ENCODE data around the gene ARHGDIA.

Gene ARHGDIA

GRCh38 chr17:81909966-81910839 is 39.1 kb upstream of the ARHGDIA start:
- H2BK5ac ChIP-seq (ENCODE audit: low read depth, low read length, poor library complexity, severe bottlenecking): no peak overlapping the region
- 41% methylated on average over 23 of the region's 23 CpGs for WGBS

DNA sequence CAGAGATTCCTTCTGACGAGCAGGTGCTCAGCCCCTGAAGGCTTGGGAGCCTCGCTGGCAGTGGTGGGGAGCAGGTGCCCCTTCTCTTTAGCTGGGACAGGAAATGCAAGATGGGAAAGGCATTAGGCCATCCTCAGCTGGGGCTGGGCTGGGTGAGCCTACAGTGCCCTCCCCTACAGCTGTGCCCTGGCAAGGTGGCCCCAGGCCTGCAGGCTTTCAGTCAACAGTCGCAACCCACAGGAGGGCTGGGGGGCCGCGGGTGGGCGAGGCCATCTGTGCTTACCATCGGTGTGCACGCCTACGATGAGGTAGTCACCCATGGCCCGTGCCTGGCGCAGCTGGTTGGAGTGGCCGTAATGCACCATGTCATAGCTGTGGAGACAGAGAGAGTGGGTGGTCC is 38.1 kb upstream of the ARHGDIA start:
- Histone ChIP-seq H2AFZ (ENCODE audit: low read depth, low read length) (no peak overlapping the region), H3K27ac (ENCODE audit: low read length, poor library complexity, severe bottlenecking) (no peak overlapping the region), H3K4me1 (ENCODE audit: control insufficient read depth, insufficient read depth, low read depth, low read length) (peaks cover 18% of the 10 kb centered on the region), H3K4me2 (ENCODE audit: low read length, poor library complexity, severe bottlenecking) (no peak overlapping the region), H4K8ac (ENCODE audit: low read length) (no peak overlapping the region), H2AK5ac (ENCODE audit: low read length, severe bottlenecking) (no peak overlapping the region), H2BK5ac (ENCODE audit: low read depth, low read length, poor library complexity, severe bottlenecking) (no peak overlapping the region), H2BK120ac (ENCODE audit: low read depth, low read length) (no peak overlapping the region), H2BK15ac (ENCODE audit: low read depth, poor library complexity, severe bottlenecking) (no peak overlapping the region), H3K4me3 (ENCODE audit: insufficient read depth in 1 of 2, low read depth in 1 of 2, low read length in 2 of 2) (no peak overlapping the region), H3K27me3 (ENCODE audit: control insufficient read depth in 1 of 2, insufficient read depth in 1 of 2, low read length in 2 of 2) (no peaks in the 10 kb centered on the region), H3K9me3 (ENCODE audit: control insufficient read depth, low read length) (no peaks in the 10 kb centered on the region), H2BK12ac (ENCODE audit: low read length in 2 of 2) (peak overlapping the region in 1 of 2 experiments; percentile 45), H3K79me1 (replicated peaks; ENCODE audit: low read length, poor library complexity, severe bottlenecking) (peaks cover 24% of the 10 kb centered on the region), H3K18ac (ENCODE audit: low read depth in 1 of 2, low read length in 2 of 2) (no peak overlapping the region), H3K23ac (ENCODE audit: low read length in 2 of 2) (peak overlapping the region in 1 of 2 experiments; percentile 66), H3K9ac (ENCODE audit: low read length) (no peak overlapping the region), H3K4ac (ENCODE audit: low read depth in 1 of 2, low read length in 2 of 2) (no peak overlapping the region), H3K36me3 (ENCODE audit: control insufficient read depth in 1 of 2, insufficient read depth in 2 of 2, low read depth in 1 of 2, low read length in 2 of 2) (peaks cover 48 to 77% of the 10 kb centered on the region in 2 experiments), H3K14ac (ENCODE audit: low read length in 2 of 2) (no peak overlapping the region), H4K91ac (ENCODE audit: low read length) (peak overlapping the region; percentile 12)
- no peak for DNase-seq
- WGBS: 98% methylated on average over 12 of the region's 12 CpGs

More at GRCh38 chr17:81909966-81910839, 39.1 kb upstream of the ARHGDIA start:
- Histone ChIP-seq H3K4me2 (ENCODE audit: low read length, poor library complexity, severe bottlenecking) (peak overlapping the region; percentile 94), H2BK120ac (ENCODE audit: low read depth, low read length) (no peak overlapping the region), H3K18ac (ENCODE audit: low read depth in 1 of 2, low read length in 2 of 2) (peak overlapping the region in 1 of 2 experiments; percentile 69), H3K36me3 (ENCODE audit: control insufficient read depth in 1 of 2, insufficient read depth in 2 of 2, low read depth in 1 of 2, low read length in 2 of 2) (peaks cover 58 to 77% of the 10 kb centered on the region in 2 experiments), H4K91ac (ENCODE audit: low read length) (peak overlapping the region; percentile 7), H3K9ac (ENCODE audit: low read length) (peak overlapping the region; percentile 89), H4K8ac (ENCODE audit: low read length) (no peak overlapping the region), H3K79me1 (replicated peaks; ENCODE audit: low read length, poor library complexity, severe bottlenecking) (peaks cover 33% of the 10 kb centered on the region), H2AK5ac (ENCODE audit: low read length, severe bottlenecking) (no peak overlapping the region), H3K4ac (ENCODE audit: low read depth in 1 of 2, low read length in 2 of 2) (peak overlapping the region; percentile 15 to 61), H2BK12ac (ENCODE audit: low read length in 2 of 2) (no peak overlapping the region), H2AFZ (ENCODE audit: low read depth, low read length) (no peak overlapping the region), H3K27ac (ENCODE audit: low read length, poor library complexity, severe bottlenecking) (no peak overlapping the region), H2BK15ac (ENCODE audit: low read depth, poor library complexity, severe bottlenecking) (no peak overlapping the region), H3K14ac (ENCODE audit: low read length in 2 of 2) (peak overlapping the region in 1 of 2 experiments; percentile 5), H3K4me3 (ENCODE audit: insufficient read depth in 1 of 2, low read depth in 1 of 2, low read length in 2 of 2) (peak overlapping the region; percentile 75 to 89), H3K27me3 (ENCODE audit: control insufficient read depth in 1 of 2, insufficient read depth in 1 of 2, low read length in 2 of 2) (no peaks in the 10 kb centered on the region), H3K23ac (ENCODE audit: low read length in 2 of 2) (peak overlapping the region in 1 of 2 experiments; percentile 57), H3K4me1 (ENCODE audit: control insufficient read depth, insufficient read depth, low read depth, low read length) (peaks cover 18% of the 10 kb centered on the region), H3K9me3 (ENCODE audit: control insufficient read depth, low read length) (no peaks in the 10 kb centered on the region)
- DNase-seq: peak; percentile 38

GRCh38 chr17:81908793-81909192 is 37.7 kb upstream of the ARHGDIA start:
- Histone ChIP-seq H3K4me2 (ENCODE audit: low read length, poor library complexity, severe bottlenecking) (no peak overlapping the region), H2BK12ac (ENCODE audit: low read length in 2 of 2) (no peak overlapping the region), H2BK15ac (ENCODE audit: low read depth, poor library complexity, severe bottlenecking) (no peak overlapping the region), H2BK5ac (ENCODE audit: low read depth, low read length, poor library complexity, severe bottlenecking) (no peak overlapping the region), H3K4me1 (ENCODE audit: control insufficient read depth, insufficient read depth, low read depth, low read length) (peaks cover 18% of the 10 kb centered on the region), H2BK120ac (ENCODE audit: low read depth, low read length) (no peak overlapping the region), H3K4me3 (ENCODE audit: insufficient read depth in 1 of 2, low read depth in 1 of 2, low read length in 2 of 2) (no peak overlapping the region), H3K4ac (ENCODE audit: low read depth in 1 of 2, low read length in 2 of 2) (no peak overlapping the region), H3K9ac (ENCODE audit: low read length) (no peak overlapping the region), H3K27ac (ENCODE audit: low read length, poor library complexity, severe bottlenecking) (no peak overlapping the region), H3K9me3 (ENCODE audit: control insufficient read depth, low read length) (no peaks in the 10 kb centered on the region), H2AFZ (ENCODE audit: low read depth, low read length) (no peak overlapping the region), H3K27me3 (ENCODE audit: control insufficient read depth in 1 of 2, insufficient read depth in 1 of 2, low read length in 2 of 2) (no peaks in the 10 kb centered on the region), H3K79me1 (replicated peaks; ENCODE audit: low read length, poor library complexity, severe bottlenecking) (peaks cover 19% of the 10 kb centered on the region), H3K14ac (ENCODE audit: low read length in 2 of 2) (no peak overlapping the region), H4K8ac (ENCODE audit: low read length) (no peak overlapping the region), H2AK5ac (ENCODE audit: low read length, severe bottlenecking) (no peak overlapping the region), H4K91ac (ENCODE audit: low read length) (no peak overlapping the region), H3K18ac (ENCODE audit: low read depth in 1 of 2, low read length in 2 of 2) (no peak overlapping the region), H3K23ac (ENCODE audit: low read length in 2 of 2) (no peak overlapping the region), H3K36me3 (ENCODE audit: control insufficient read depth in 1 of 2, insufficient read depth in 2 of 2, low read depth in 1 of 2, low read length in 2 of 2) (peaks cover 44 to 77% of the 10 kb centered on the region in 2 experiments)
- DNase-seq: no peak
- 96% methylated on average over 11 of the region's 11 CpGs for WGBS

All from mesenchymal stem cell (in vitro differentiated cells and primary cell).